Suprapubic skin (tissue), 4 donors: ENCODE results near the gene PRSS21. TPM values are rescaled to one million over a fixed set of nuclear protein-coding genes. Genes with fewer than 3 reads are reported as not detected.

Experiments
- DNase-seq, 2 donors: peaks; one replicate each; pipeline ENCODE4 v3.0.0-alpha.2; 2019; ENCODE audit warnings: low spot score in 2 of 2
- H3K27ac ChIP-seq: fragments of 200-600 bp; sonication (generic); one replicate; pipeline ENCODE4 v1.5.1; 2019
- H3K27me3 ChIP-seq: fragments of 200-600 bp; sonication (generic); one replicate; pipeline ENCODE4 v1.5.1; 2019
- H3K36me3 ChIP-seq: fragments of 200-600 bp; sonication (generic); one replicate; pipeline ENCODE4 v1.5.1; 2019
- H3K4me1 ChIP-seq: fragments of 200-600 bp; sonication (generic); one replicate; pipeline ENCODE4 v1.5.1; 2019
- H3K4me3 ChIP-seq: fragments of 200-600 bp; sonication (generic); one replicate; pipeline ENCODE4 v1.5.1; 2019; ENCODE audit warnings: mild to moderate bottlenecking
- H3K9me3 ChIP-seq: fragments of 200-600 bp; sonication (generic); one replicate; pipeline ENCODE4 v1.5.1; 2019
- EP300 ChIP-seq: sonication (generic); formaldehyde crosslinking; IDR thresholded peaks from one replicate; pipeline ENCODE4 v1.6.1; 2017; ENCODE audit warnings: antibody characterized with exemption
- POLR2A ChIP-seq, 2 donors: fragments of 450-650 bp; IDR thresholded peaks; one replicate each; pipeline ENCODE4 v1.6.1; 2017; ENCODE audit warnings: antibody characterized with exemption in 2 of 2, mild to moderate bottlenecking in 2 of 2, moderate library complexity in 2 of 2
- POLR2AphosphoS5 ChIP-seq, 3 donors: sonication (generic); formaldehyde crosslinking; IDR thresholded peaks; one replicate each; pipeline ENCODE4 v1.6.1; 2017; ENCODE audit warnings: antibody characterized with exemption in 3 of 3
- WGBS: methylation state at CpG from one replicate; pipeline ENCODE4 v1.1.5; 2018; 5-methylcytosine and 5-hydroxymethylcytosine counted together
- total RNA-seq, 4 donors: library from RNA; depleted of rRNA; stranded (reverse); fragments of >200 nt; gene quantifications; one replicate each; pipeline ENCODE4 v1.1.0, GENCODE V29; 2016
- TF ChIP-seq, protein P1 (sequence below), 2 donors: fragments of 200-600 bp in 1 of 2; fragments of 450-650 bp in 1 of 2; sonication (generic) in 1 of 2; IDR thresholded peaks; one replicate each; pipeline ENCODE4 v1.5.1; 2016 to 2019; ENCODE audit warnings: antibody characterized with exemption in 2 of 2, mild to moderate bottlenecking in 1 of 2, moderate library complexity in 1 of 2

Gene PRSS21, protein sequence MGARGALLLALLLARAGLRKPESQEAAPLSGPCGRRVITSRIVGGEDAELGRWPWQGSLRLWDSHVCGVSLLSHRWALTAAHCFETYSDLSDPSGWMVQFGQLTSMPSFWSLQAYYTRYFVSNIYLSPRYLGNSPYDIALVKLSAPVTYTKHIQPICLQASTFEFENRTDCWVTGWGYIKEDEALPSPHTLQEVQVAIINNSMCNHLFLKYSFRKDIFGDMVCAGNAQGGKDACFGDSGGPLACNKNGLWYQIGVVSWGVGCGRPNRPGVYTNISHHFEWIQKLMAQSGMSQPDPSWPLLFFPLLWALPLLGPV
- 1 to 10 TPM in 2 of 4 donors, under 1 TPM in 1, not detected in 1; 0.87 to 7.6 (median 1.3) TPM for total RNA-seq

DNA sequence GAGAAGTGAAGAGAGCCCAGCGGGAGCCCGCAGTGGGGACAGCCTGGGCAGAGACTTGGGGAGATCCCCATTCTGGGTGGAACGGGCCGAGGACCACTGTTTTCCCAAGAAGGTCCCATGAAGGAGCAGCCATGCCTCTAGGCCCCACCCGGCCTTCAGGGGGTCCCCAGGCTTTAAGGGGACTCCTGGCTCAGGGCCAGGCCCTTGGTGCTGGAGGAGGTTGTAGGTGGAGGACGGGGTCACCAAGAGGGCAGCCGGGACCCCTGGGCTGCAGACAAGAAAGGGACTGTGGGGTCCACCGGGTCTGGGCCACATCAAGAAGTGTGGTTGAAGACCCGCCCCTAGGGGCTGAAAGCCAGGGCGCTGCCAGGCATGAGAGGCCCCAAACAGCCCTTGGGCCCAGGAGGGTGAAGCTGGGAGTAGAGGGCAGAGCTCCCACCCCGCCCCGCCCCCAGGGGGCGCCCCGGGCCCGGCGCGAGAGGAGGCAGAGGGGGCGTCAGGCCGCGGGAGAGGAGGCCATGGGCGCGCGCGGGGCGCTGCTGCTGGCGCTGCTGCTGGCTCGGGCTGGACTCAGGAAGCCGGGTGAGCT, at the start of gene PRSS21:
Gene PRSS21, plus strand, starts transcription at position 487 of the 589 bp plus-strand sequence. Its CDS starts 32 bp downstream, at position 519.
- TF ChIP-seq POLR2A (IDR thresholded peaks at IDR 0.05) (no peak), EP300 (no peak), POLR2AphosphoS5 (IDR thresholded peaks at IDR 0.05) (no peak)
- TF ChIP-seq, protein P1, sequence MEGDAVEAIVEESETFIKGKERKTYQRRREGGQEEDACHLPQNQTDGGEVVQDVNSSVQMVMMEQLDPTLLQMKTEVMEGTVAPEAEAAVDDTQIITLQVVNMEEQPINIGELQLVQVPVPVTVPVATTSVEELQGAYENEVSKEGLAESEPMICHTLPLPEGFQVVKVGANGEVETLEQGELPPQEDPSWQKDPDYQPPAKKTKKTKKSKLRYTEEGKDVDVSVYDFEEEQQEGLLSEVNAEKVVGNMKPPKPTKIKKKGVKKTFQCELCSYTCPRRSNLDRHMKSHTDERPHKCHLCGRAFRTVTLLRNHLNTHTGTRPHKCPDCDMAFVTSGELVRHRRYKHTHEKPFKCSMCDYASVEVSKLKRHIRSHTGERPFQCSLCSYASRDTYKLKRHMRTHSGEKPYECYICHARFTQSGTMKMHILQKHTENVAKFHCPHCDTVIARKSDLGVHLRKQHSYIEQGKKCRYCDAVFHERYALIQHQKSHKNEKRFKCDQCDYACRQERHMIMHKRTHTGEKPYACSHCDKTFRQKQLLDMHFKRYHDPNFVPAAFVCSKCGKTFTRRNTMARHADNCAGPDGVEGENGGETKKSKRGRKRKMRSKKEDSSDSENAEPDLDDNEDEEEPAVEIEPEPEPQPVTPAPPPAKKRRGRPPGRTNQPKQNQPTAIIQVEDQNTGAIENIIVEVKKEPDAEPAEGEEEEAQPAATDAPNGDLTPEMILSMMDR (IDR thresholded peaks at IDR 0.05), result no peak
- H3K4me1 ChIP-seq, result peaks cover 6% of the 10 kb centered on the region
- no peak within 1 kb of the TSS for H3K4me3 ChIP-seq
- peaks cover 56% of the 10 kb centered on the region for H3K27me3 ChIP-seq
- H3K27ac ChIP-seq, result no peak within 1 kb of the TSS
- DNase-seq, result peak; percentile 50 to 62
- 88% methylated on average over 9 of the region's 28 CpGs for WGBS
- H3K36me3 ChIP-seq, result no peaks in the 10 kb centered on the region
- H3K9me3 ChIP-seq, result no peaks in the 10 kb centered on the region

DNA sequence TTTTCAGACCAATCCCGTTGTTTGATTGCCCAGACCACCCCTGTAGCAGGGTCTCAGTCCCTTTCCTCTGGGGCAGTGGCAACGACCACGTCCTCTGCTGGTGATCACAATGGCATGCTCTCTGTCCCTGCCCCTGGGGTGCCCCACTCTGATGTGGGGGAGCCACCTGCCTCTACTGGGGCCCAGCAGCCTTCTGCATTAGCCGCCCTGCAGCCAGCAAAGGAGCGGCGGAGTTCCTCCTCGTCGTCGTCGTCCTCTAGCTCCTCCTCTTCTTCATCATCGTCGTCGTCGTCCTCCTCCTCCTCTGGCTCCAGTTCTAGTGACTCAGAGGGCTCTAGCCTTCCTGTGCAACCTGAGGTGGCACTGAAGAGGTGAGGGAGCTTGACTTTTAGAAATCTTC, 49.1 kb upstream of the PRSS21 start:
- H3K36me3 ChIP-seq, result peaks cover 92% of the 10 kb centered on the region
- peaks cover 38% of the 10 kb centered on the region for H3K4me1 ChIP-seq

DNA sequence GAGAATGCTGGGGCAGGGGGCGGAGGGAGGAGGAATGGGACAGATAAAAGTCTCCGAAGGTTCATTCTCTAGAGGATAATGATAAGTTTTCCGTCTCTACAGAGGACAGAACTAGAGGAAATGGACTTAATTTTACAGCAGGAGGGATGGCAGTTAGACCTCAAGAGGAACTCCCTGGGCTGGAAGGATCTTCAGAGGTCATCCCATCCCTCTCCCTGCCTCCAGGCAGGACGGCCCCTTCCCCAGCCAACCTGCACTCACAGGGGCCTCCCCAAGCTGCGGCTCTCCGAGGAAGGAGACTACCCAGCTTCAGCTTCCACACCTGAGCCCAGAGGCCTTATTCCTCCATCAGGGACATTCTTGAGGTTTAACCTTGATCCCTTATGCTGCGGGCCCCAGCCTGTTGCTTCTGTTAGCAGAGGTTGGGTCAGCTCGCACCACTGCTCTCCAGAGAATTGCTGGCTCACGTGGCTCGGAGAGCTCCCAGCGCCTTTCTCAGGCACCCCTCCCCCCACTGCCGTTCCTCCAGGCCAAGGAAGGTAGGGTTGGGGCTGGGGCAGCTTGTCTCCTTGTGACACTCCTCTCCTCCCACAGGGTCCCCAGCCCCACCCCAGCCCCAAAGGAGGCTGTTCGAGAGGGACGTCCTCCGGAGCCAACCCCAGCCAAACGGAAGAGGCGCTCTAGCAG, 48.5 kb upstream of the PRSS21 start:
- 77% methylated on average over 17 of the region's 17 CpGs for WGBS
- Histone ChIP-seq H3K9me3 (no peaks in the 10 kb centered on the region), H3K27me3 (no peaks in the 10 kb centered on the region), H3K36me3 (peaks cover 91% of the 10 kb centered on the region), H3K4me3 (no peak overlapping the region), H3K27ac (peak overlapping the region; percentile 84), H3K4me1 (peaks cover 38% of the 10 kb centered on the region)
- no peak for DNase-seq
- no peak for TF ChIP-seq POLR2AphosphoS5 (IDR thresholded peaks at IDR 0.05)
- TF ChIP-seq POLR2A (IDR thresholded peaks at IDR 0.05), result no peak
- no peak for TF ChIP-seq EP300
- TF ChIP-seq, protein P1 (IDR thresholded peaks at IDR 0.05), result no peak

More for the DNA sequence above, 49.1 kb upstream of the PRSS21 start:
- Histone ChIP-seq H3K27me3 (no peaks in the 10 kb centered on the region), H3K27ac (peak overlapping the region; percentile 84), H3K9me3 (no peaks in the 10 kb centered on the region), H3K4me3 (no peak overlapping the region)
- 62% methylated on average over 14 of the region's 14 CpGs for WGBS
- DNase-seq, result no peak
- TF ChIP-seq POLR2A (IDR thresholded peaks at IDR 0.05) (no peak), EP300 (no peak), POLR2AphosphoS5 (IDR thresholded peaks at IDR 0.05) (no peak)
- TF ChIP-seq, protein P1 (IDR thresholded peaks at IDR 0.05), result no peak

DNA sequence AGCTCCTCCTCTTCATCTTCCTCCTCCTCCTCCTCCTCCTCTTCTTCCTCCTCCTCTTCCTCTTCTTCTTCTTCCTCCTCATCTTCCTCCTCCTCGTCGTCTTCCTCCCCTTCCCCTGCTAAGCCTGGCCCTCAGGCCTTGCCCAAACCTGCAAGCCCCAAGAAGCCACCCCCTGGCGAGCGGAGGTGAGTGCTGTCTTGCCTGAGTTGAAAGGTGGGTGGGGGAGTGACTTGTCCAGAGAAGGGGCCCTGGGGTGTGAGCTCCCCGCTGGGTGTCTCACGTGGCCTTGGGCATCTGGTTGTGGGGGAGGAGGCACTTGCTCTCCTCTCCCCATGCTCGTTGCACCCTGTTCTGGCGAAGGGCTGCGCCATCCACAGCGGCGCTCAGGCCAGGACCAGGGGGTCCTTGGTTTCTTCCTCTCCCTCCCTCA, 47.9 kb upstream of the PRSS21 start:
- TF ChIP-seq, protein P1 (IDR thresholded peaks at IDR 0.05), result no peak
- no peak for TF ChIP-seq POLR2A (IDR thresholded peaks at IDR 0.05)
- no peak for TF ChIP-seq EP300
- no peak for TF ChIP-seq POLR2AphosphoS5 (IDR thresholded peaks at IDR 0.05)
- Histone ChIP-seq H3K9me3 (no peaks in the 10 kb centered on the region), H3K4me3 (no peak overlapping the region), H3K36me3 (peaks cover 87% of the 10 kb centered on the region), H3K4me1 (peaks cover 38% of the 10 kb centered on the region), H3K27me3 (no peaks in the 10 kb centered on the region), H3K27ac (peak overlapping the region; percentile 84)
- 84% methylated on average over 11 of the region's 11 CpGs for WGBS
- no peak for DNase-seq

DNA sequence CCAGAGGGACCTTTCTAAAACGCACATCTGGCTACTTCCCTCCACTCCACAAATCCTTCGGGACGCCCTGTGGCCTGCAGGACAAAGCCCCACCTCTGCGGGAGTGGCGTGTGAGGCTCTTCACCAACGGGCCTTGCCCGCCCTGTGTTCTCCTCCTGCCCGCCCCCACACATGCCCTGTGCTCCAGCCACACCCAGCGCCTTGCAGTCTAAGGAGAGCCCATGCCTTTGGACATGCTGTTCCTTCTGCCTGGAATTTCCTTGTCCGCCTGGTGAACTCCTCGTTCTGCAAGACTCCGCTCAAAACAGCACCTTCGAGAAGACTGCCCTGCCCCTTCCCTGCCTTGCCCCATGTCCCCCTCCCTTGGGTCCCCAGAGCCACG, 47.4 kb upstream of the PRSS21 start:
- Histone ChIP-seq H3K9me3 (no peaks in the 10 kb centered on the region), H3K36me3 (peaks cover 87% of the 10 kb centered on the region), H3K27me3 (no peaks in the 10 kb centered on the region), H3K4me1 (peaks cover 43% of the 10 kb centered on the region), H3K27ac (peak overlapping the region; percentile 84), H3K4me3 (no peak overlapping the region)
- no peak for TF ChIP-seq POLR2A (IDR thresholded peaks at IDR 0.05)
- peak in 1 of 3 donors; percentile 33 for TF ChIP-seq POLR2AphosphoS5 (IDR thresholded peaks at IDR 0.05)
- TF ChIP-seq EP300, result no peak
- TF ChIP-seq, protein P1 (IDR thresholded peaks at IDR 0.05), result no peak
- DNase-seq, result peak in 1 of 2 donors; percentile 88
- 46% methylated on average over 14 of the region's 14 CpGs for WGBS
